K562 (cell line): Measurements from ENCODE around the gene KLK13. TPM values are rescaled to one million over a fixed set of nuclear protein-coding genes. Genes with fewer than 3 reads are reported as not detected.

Source experiments
- ATAC-seq: fragments of 200-7000 bp; cut with Tn5 transposase; 3 replicates; pipeline ENCODE4 v1.9.1; 2020; ENCODE audit warnings: moderate library complexity
- BruUV-seq: library from RNA; stranded (reverse); fragments of 400-500 nt; replicated peaks from 2 replicates; lab custom pipeline; 2021; lab: Mats Ljungman, UMichigan
- CTCF ChIA-PET: fragments of 300-600 bp; formaldehyde crosslinking; extraction: SDS; loops from one replicate; lab custom pipeline; 2021; ENCODE audit warnings: low intra/inter-chr PET ratio; lab: Yijun Ruan, JAX
- POLR2A ChIA-PET: fragments of 300-600, 350-650 bp; sonication (Branson Sonifier 250); formaldehyde crosslinking; extraction: SDS; loops from one replicate; lab custom pipeline; 2021; ENCODE audit warnings: antibody characterized with exemption, inconsistent platforms; lab: Yijun Ruan, JAX
- DNase-seq, 4 experiments: peaks; one replicate each; pipeline versions ENCODE4 v3.0.0 to v3.0.0-alpha.2; 2011 to 2018; ENCODE audit warnings: low spot score in 3 of 4, mixed read lengths in 3 of 4; ENCODE audit errors: extremely low read depth in 1 of 4
- FAIRE-seq: peaks from 2 replicates; lab custom pipeline; 2011; peaks lifted over from hg19 to GRCh38; lab: Jason Lieb, UNC
- H2AFZ ChIP-seq: 2 replicates; pipeline ENCODE4 v1.6.0; 2011; ENCODE audit warnings: low read depth, low read length, control low read depth, inconsistent platforms
- H3K27ac ChIP-seq: fragments of 200-600 bp; 3 replicates; pipeline ENCODE4 v1.8.0; 2011; ENCODE audit warnings: low read depth, mild to moderate bottlenecking, control low read depth, inconsistent platforms, low read length, moderate library complexity, mixed read lengths; ENCODE audit errors: extremely low read depth
- H3K27me3 ChIP-seq, 2 experiments: fragments of 300-600 bp in 1 of 2; 2 replicates in 1 of 2; 3 replicates in 1 of 2; pipeline versions ENCODE4 v1.6.0 to v1.8.0; 2011; ENCODE audit warnings: inconsistent platforms in 2 of 2, low read length in 2 of 2, mild to moderate bottlenecking in 1 of 2, mixed read lengths in 1 of 2, moderate library complexity in 1 of 2; ENCODE audit not compliant: control insufficient read depth in 2 of 2, insufficient read depth in 2 of 2
- H3K36me3 ChIP-seq: fragments of 300-600 bp; 3 replicates; pipeline ENCODE4 v1.8.0; 2011; ENCODE audit warnings: mild to moderate bottlenecking, low read length, inconsistent platforms; ENCODE audit not compliant: control insufficient read depth, insufficient read depth
- H3K4me1 ChIP-seq, 2 experiments: fragments of 200-600 bp in 1 of 2; replicated peaks in 1 of 2; 2 replicates in 1 of 2; 3 replicates in 1 of 2; pipeline versions ENCODE4 v1.5.1 to v1.8.0; 2011; ENCODE audit warnings: inconsistent platforms in 2 of 2, low read length in 2 of 2, mild to moderate bottlenecking in 1 of 2, mixed read lengths in 1 of 2, moderate library complexity in 1 of 2; ENCODE audit not compliant: control insufficient read depth in 2 of 2, insufficient read depth in 2 of 2
- H3K4me2 ChIP-seq: 2 replicates; pipeline ENCODE4 v1.6.1; 2011; ENCODE audit warnings: low read length, control low read depth, inconsistent platforms, mixed read lengths; ENCODE audit not compliant: insufficient read depth
- H3K4me3 ChIP-seq: fragments of 200-600 bp; sonication (generic), shearing (Covaris generic); 2 replicates; pipeline ENCODE4 v1.5.1; 2016; ENCODE audit warnings: control low read depth, inconsistent platforms
- H3K79me2 ChIP-seq: fragments of 200-600 bp; 3 replicates; pipeline ENCODE4 v1.8.0; 2011; ENCODE audit warnings: low read length, inconsistent platforms; ENCODE audit not compliant: control insufficient read depth, insufficient read depth
- H3K9ac ChIP-seq, 2 experiments: 2 replicates each; pipeline versions ENCODE4 v1.6.0 to v1.6.1; 2011; ENCODE audit warnings: low read depth in 2 of 2, low read length in 2 of 2, control low read depth in 1 of 2, inconsistent platforms in 1 of 2, mild to moderate bottlenecking in 1 of 2, mixed read lengths in 1 of 2; ENCODE audit not compliant: insufficient read depth in 1 of 2
- H3K9me1 ChIP-seq: one replicate; pipeline ENCODE4 v1.6.0; 2011; ENCODE audit warnings: inconsistent platforms, mild to moderate bottlenecking, low read length, moderate library complexity; ENCODE audit not compliant: control insufficient read depth, insufficient read depth
- H3K9me3 ChIP-seq: replicated peaks from 2 replicates; pipeline ENCODE4 v1.5.1; 2011; ENCODE audit warnings: low read depth, low read length, inconsistent platforms; ENCODE audit not compliant: control insufficient read depth, insufficient read depth
- H4K20me1 ChIP-seq: replicated peaks from 2 replicates; pipeline ENCODE4 v1.6.1; 2011; ENCODE audit warnings: low read length, inconsistent platforms, mixed read lengths; ENCODE audit not compliant: control insufficient read depth, insufficient read depth
- ETS1 ChIP-seq: conservative IDR thresholded peaks from 2 replicates; pipeline ENCODE4 v1.6.1; 2011; ENCODE audit warnings: low read depth, mild to moderate bottlenecking, low read length; ENCODE audit not compliant: control insufficient read depth
- ETS2 ChIP-seq: IDR thresholded peaks from 2 replicates; pipeline ENCODE4 v1.6.1; 2016; ENCODE audit warnings: borderline replicate concordance, missing genetic modification characterization, mild to moderate bottlenecking, moderate library complexity, missing compliant biosample characterization; ENCODE audit not compliant: poor library complexity, severe bottlenecking
- MCM2 ChIP-seq: fragments of 450-650 bp; IDR thresholded peaks from 2 replicates; pipeline ENCODE4 v1.6.1; 2017; ENCODE audit warnings: low read depth, mild to moderate bottlenecking
- MYBL2 ChIP-seq, 2 experiments: fragments of 450-650 bp in 1 of 2; sonication (generic) in 1 of 2; formaldehyde crosslinking in 1 of 2; IDR thresholded peaks; 2 replicates each; pipeline versions ENCODE4 v1.6.1 to v1.8.1; 2017 to 2022; ENCODE audit warnings: borderline replicate concordance in 1 of 2, inconsistent platforms in 1 of 2, low read depth in 1 of 2, mild to moderate bottlenecking in 1 of 2, missing genetic modification reagents in 1 of 2, moderate library complexity in 1 of 2
- NCOA2 ChIP-seq, 2 experiments: fragments of 450-650 bp; IDR thresholded peaks; 2 replicates each; pipeline ENCODE4 v1.6.1; 2018; ENCODE audit warnings: mild to moderate bottlenecking in 2 of 2, moderate library complexity in 1 of 2; ENCODE audit not compliant: partially characterized antibody in 2 of 2
- NEUROD1 ChIP-seq: fragments of 150-350 bp; IDR thresholded peaks from 2 replicates; pipeline ENCODE4 v1.6.1; 2014; ENCODE audit warnings: borderline replicate concordance, low read length, low read depth; ENCODE audit not compliant: partially characterized antibody
- RERE ChIP-seq: sonication (generic); formaldehyde crosslinking; IDR thresholded peaks from 2 replicates; pipeline ENCODE4 v1.8.0; 2023; ENCODE audit warnings: missing genetic modification reagents, mild to moderate bottlenecking, borderline replicate concordance
- RFX7 ChIP-seq: fragments of 250-450 bp; sonication (Bioruptor Pico); IDR thresholded peaks from 2 replicates; pipeline ENCODE4 v1.5.1; 2021; ENCODE audit warnings: mild to moderate bottlenecking
- ZKSCAN3 ChIP-seq: fragments of 250-450 bp; sonication (Bioruptor Pico); IDR thresholded peaks from 2 replicates; pipeline ENCODE4 v1.4.0; 2020
- ZNF444 ChIP-seq: fragments of 250-450 bp; sonication (Bioruptor Pico); IDR thresholded peaks from 2 replicates; pipeline ENCODE4 v1.4.0; 2020; ENCODE audit warnings: mild to moderate bottlenecking, moderate library complexity
- ZNF699 ChIP-seq: fragments of 250-450 bp; sonication (Bioruptor Pico); IDR thresholded peaks from 2 replicates; pipeline ENCODE4 v1.8.0; 2021; ENCODE audit warnings: mild to moderate bottlenecking, moderate library complexity; ENCODE audit not compliant: insufficient replicate concordance
- WGBS: fragments of 100-300 bp; shearing (Covaris generic); methylation state at CpG from one replicate; pipeline ENCODE4 v1.1.6; 2016; ENCODE audit warnings: low coverage, mixed read lengths; ENCODE audit not compliant: insufficient coverage; ENCODE audit errors: missing lambda C conversion rate; 5-methylcytosine and 5-hydroxymethylcytosine counted together
- in situ Hi-C: fragments of 300-500 bp; cut with MboI; formaldehyde crosslinking; loops from 4 replicates; pipeline ENCODE4 v1.15.0; 2018; ENCODE audit warnings: inconsistent platforms, mixed read lengths
- intact Hi-C: fragments of 100-400 bp; cut with micrococcal nuclease; formaldehyde crosslinking; loops from 2 replicates; pipeline ENCODE4 v1.14.2; 2022
- polyA plus RNA-seq, 8 experiments: library from polyadenylated mRNA; depleted of rRNA in 4 of 8; stranded (reverse) in 5 of 8; unstranded in 3 of 8; fragments of >200 nt; fragmentation: Nextera tagmentation in 2 of 8; fragmentation: Illumina TruSeq in 1 of 8; extraction: Ambion mirVana in 2 of 8; extraction: Trizol in 1 of 8; gene quantifications; 2 replicates each; pipeline versions ENCODE4 v1.2.1 to v1.2.3, GENCODE V29; 2011 to 2014; ENCODE audit warnings: inconsistent platforms in 1 of 8, missing spikeins in 1 of 8
- total RNA-seq, 7 experiments: library from RNA; depleted of rRNA in 6 of 7; stranded (reverse); fragments of >200 nt in 6 of 7; fragmentation: Illumina TruSeq in 2 of 7; extraction: Trizol in 2 of 7; gene quantifications; 2 replicates each; pipeline versions ENCODE4 v1.2.1 to v1.2.3, GENCODE V29; 2011 to 2021; ENCODE audit warnings: low replicate concordance in 1 of 7

Gene KLK13
- total and polyA plus RNA-seq, 9 of the 15 experiments (the other 6 are each of a cell fraction or from before 2014, with no cell fraction given), result 0.72 to 9.0 (median 2.3) TPM

DNA sequence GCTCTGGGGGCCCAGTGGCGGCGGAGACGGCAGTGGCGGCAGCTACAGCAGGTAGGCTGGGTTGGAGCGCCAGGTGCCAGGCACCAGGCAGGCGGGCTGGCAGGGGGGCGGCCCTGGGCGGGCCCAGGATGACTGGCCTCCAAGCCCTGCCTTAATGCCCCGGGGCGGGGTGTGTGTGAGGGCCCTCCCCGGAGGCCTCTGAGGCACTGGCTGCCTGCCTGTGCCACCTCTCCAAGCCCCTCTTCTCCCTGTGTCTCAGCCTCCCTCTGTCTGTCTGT, 38.4 kb downstream of the KLK13 start, which contains the start of gene KLK11:
KLK11 (minus strand) TSS at position 63 of the 278 bp plus-strand sequence. CDS start 985 bp downstream, outside the sequence.
- H3K27me3 ChIP-seq, result peaks cover 25 to 68% of the 10 kb centered on the region in 2 experiments
- TF ChIP-seq ETS2 (tag) (no peak), MYBL2 (IDR thresholded peaks at IDR 0.05; ENCODE audit: low read depth) (no peak), MYBL2 (CRISPR knock-in tag; IDR thresholded peaks at IDR 0.05; ENCODE audit: borderline replicate concordance) (no peak), NEUROD1 (no peak), MCM2 (no peak), ZNF699 (CRISPR knock-in tag) (no peak), ZKSCAN3 (no peak), RERE (CRISPR knock-in tag) (no peak), ZNF444 (CRISPR knock-in tag) (no peak), RFX7 (CRISPR knock-in tag) (no peak), ETS1 (no peak), NCOA2 (IDR thresholded peaks at IDR 0.05; ENCODE audit: partially characterized antibody in 2 of 2) (no peak)
- TF ChIP-seq, all 486 proteins: peak for 0
- Histone ChIP-seq H2AFZ (no peak within 1 kb of the TSS), H4K20me1 (0 out of 2 replicates have a peak, but pooled peaks cover 8% of the 10 kb centered on the region), H3K79me2 (no peaks in the 10 kb centered on the region), H3K4me2 (no peak within 1 kb of the TSS), H3K9me1 (peaks cover 2% of the 10 kb centered on the region), H3K4me3 (no peak within 1 kb of the TSS), H3K4me1 (peaks cover 0 to 7% of the 10 kb centered on the region in 2 experiments; a peak in 2 of 5 replicates), H3K36me3 (no peaks in the 10 kb centered on the region), H3K27ac (no peak within 1 kb of the TSS), H3K9me3 (no peaks in the 10 kb centered on the region), H3K9ac (peak within 1 kb of the TSS in 1 of 2 experiments; percentile 58; a peak in 1 of 4 replicates)
- intact Hi-C loops (no loop called here), in situ Hi-C loops (no loop called here)
- no peak for DNase-seq
- no peak for ATAC-seq
- BruUV-seq, result no TSS peak
- CTCF ChIA-PET, result no interaction called here
- 0% methylated on average over 6 of the region's 11 CpGs for WGBS
- no peak for FAIRE-seq
- POLR2A ChIA-PET, result interaction anchor here (0.6 kb wide), 1 partner anchor 23 kb away, joined by 3 read pairs; no protein-coding TSS in a partner anchor
